HL-60 (cell line): Measurements from ENCODE around the gene RLF.

ENCODE experiments used
- DNase-seq, 2 experiments: peaks; one replicate each; pipeline ENCODE4 v3.0.0-alpha.2; 2010 to 2020; ENCODE audit warnings: low read depth in 1 of 2, low spot score in 1 of 2
- H3K27ac ChIP-seq: fragments of 250-450 bp; sonication (Bioruptor Pico); replicated peaks from 2 replicates; pipeline ENCODE4 v1.5.1; 2020; ENCODE audit warnings: mild to moderate bottlenecking, moderate library complexity
- H3K27me3 ChIP-seq: fragments of 250-450 bp; sonication (Bioruptor Pico); 2 replicates; pipeline ENCODE4 v1.5.1; 2021; ENCODE audit warnings: mild to moderate bottlenecking, moderate library complexity; ENCODE audit not compliant: insufficient read depth, poor library complexity, severe bottlenecking
- H3K4me3 ChIP-seq: replicated peaks from 2 replicates; pipeline ENCODE4 v1.5.1; 2011; ENCODE audit warnings: mild to moderate bottlenecking, control low read depth, low read length; ENCODE audit not compliant: insufficient read depth
- GABPA ChIP-seq: IDR thresholded peaks from 2 replicates; pipeline ENCODE4 v1.6.1; 2012; ENCODE audit warnings: low read depth
- POLR2AphosphoS5 ChIP-seq: IDR thresholded peaks from 2 replicates; pipeline ENCODE4 v1.6.1; 2012; ENCODE audit warnings: low read depth
- REST ChIP-seq: IDR thresholded peaks from 2 replicates; pipeline ENCODE4 v1.6.1; 2012; ENCODE audit warnings: low read depth; ENCODE audit not compliant: insufficient replicate concordance
- SPI1 ChIP-seq: IDR thresholded peaks from 2 replicates; pipeline ENCODE4 v1.6.1; 2012; ENCODE audit warnings: low read depth, mild to moderate bottlenecking, borderline replicate concordance
- TF ChIP-seq, protein P1 (sequence below): IDR thresholded peaks from one replicate; pipeline ENCODE4 v1.5.1; 2011; ENCODE audit warnings: low read length, control low read depth, inconsistent platforms; ENCODE audit not compliant: insufficient read depth

The RLF gene

DNA sequence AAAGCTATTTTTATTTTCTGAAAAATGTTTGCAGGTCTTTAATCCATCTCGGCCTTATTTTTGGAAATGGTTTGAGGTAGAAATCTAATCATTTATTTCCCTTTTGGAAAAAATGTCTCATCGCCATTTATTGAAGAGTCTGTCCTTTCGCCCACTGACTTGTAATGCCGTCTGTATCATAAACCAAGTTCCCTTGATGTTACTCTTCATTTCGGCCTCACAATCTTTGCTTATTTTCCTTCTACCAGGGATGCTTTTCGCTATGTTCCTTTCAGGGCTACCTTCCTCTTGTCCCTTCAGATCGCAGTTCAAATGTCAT, 422 bp upstream of the RLF start:
- DNase-seq, result no peak

GRCh38 chr1:40161888-40162397, 756 bp downstream of the RLF start:
- peak overlapping the region; percentile 82 for H3K27ac ChIP-seq
- peak in 1 of 2 experiments; percentile 42 for DNase-seq
- peak overlapping the region; percentile 97 for H3K4me3 ChIP-seq
- no peaks in the 10 kb centered on the region for H3K27me3 ChIP-seq
- TF ChIP-seq GABPA (no peak), SPI1 (no peak), REST (no peak), POLR2AphosphoS5 (no peak)
- TF ChIP-seq, protein P1, sequence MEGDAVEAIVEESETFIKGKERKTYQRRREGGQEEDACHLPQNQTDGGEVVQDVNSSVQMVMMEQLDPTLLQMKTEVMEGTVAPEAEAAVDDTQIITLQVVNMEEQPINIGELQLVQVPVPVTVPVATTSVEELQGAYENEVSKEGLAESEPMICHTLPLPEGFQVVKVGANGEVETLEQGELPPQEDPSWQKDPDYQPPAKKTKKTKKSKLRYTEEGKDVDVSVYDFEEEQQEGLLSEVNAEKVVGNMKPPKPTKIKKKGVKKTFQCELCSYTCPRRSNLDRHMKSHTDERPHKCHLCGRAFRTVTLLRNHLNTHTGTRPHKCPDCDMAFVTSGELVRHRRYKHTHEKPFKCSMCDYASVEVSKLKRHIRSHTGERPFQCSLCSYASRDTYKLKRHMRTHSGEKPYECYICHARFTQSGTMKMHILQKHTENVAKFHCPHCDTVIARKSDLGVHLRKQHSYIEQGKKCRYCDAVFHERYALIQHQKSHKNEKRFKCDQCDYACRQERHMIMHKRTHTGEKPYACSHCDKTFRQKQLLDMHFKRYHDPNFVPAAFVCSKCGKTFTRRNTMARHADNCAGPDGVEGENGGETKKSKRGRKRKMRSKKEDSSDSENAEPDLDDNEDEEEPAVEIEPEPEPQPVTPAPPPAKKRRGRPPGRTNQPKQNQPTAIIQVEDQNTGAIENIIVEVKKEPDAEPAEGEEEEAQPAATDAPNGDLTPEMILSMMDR, result no peak

More for the DNA sequence above, 422 bp upstream of the RLF start:
- Histone ChIP-seq H3K4me3 (peak overlapping the region; percentile 97), H3K27me3 (no peaks in the 10 kb centered on the region), H3K27ac (peak overlapping the region; percentile 82)
- TF ChIP-seq, protein P1, result no peak
- TF ChIP-seq SPI1, result no peak
- TF ChIP-seq REST, result no peak
- no peak for TF ChIP-seq GABPA
- TF ChIP-seq POLR2AphosphoS5, result no peak

- Histone ChIP-seq H3K27ac (peak overlapping the region; percentile 82; the same call in 1 of the 2 replicates), H3K4me3 (peak overlapping the region; percentile 97), H3K27me3 (no peaks in the 10 kb centered on the region)
- no peak for TF ChIP-seq POLR2AphosphoS5
- TF ChIP-seq REST, result no peak
- TF ChIP-seq SPI1, result no peak
- no peak for TF ChIP-seq GABPA
- TF ChIP-seq, protein P1, result no peak
- DNase-seq, result no peak
Measured at GRCh38 chr1:40162753-40163441, 1.7 kb downstream of the RLF start.
